Measurements from ENCODE around the gene RNF223. TPM values are rescaled to one million over a fixed set of nuclear protein-coding genes. Genes with fewer than 3 reads are reported as not detected.

RNF223 gene
- total RNA-seq, 1 donor from 2014 or later = 0.10 TPM

DNA sequence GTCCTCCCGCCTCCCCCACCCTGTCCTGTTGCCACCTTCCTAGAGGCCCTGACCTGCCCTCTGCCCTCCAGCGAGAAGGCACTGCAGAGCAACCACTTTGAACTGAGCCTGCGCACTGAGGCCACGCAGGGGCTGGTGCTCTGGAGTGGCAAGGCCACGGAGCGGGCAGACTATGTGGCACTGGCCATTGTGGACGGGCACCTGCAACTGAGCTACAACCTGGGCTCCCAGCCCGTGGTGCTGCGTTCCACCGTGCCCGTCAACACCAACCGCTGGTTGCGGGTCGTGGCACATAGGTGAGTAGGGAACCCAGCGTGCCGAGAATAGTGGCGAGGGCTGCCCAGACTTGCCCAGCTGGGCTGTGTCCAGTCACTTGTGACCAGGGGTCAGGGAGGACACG, 20.4 kb downstream of the RNF223 start:
- Mint-ChIP-seq H3K4me1 (ENCODE audit: low read depth) (no peaks in the 10 kb centered on the region), H3K36me3 (ENCODE audit: low read depth) (no peaks in the 10 kb centered on the region), H3K9me3 (no peaks in the 10 kb centered on the region), H3K27ac (no peak overlapping the region), H3K27me3 (ENCODE audit: insufficient read depth) (peaks cover 14% of the 10 kb centered on the region), H3K4me3 (no peak overlapping the region)
- intact Hi-C loops (cut with micrococcal nuclease) = no loop called here
- DNase-seq (ENCODE audit: low spot score) = no peak

DNA sequence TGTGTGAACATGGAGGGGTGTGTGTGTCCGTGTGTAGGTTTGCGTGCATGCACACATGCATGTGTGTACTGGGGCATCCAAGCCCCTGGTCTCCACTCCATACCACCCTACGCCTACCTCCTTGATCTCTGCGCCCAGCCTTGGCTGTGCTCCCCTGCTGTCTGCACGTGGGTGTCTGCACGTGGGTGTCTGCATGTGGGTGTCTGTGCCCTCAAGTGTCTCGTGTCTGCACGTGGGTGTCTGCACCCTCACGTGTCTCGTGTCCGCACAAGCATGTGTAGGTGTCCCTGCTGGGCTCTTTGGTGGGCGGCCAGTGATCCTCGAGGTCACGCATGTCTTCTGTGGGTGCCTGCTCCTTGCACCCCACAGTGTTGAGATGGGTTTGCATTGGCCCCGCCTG, 21.1 kb downstream of the RNF223 start:
- no peak for DNase-seq (ENCODE audit: low spot score)
- Mint-ChIP-seq H3K9me3 (no peaks in the 10 kb centered on the region), H3K27me3 (ENCODE audit: insufficient read depth) (peaks cover 9% of the 10 kb centered on the region), H3K4me1 (ENCODE audit: low read depth) (no peaks in the 10 kb centered on the region), H3K36me3 (ENCODE audit: low read depth) (no peaks in the 10 kb centered on the region), H3K27ac (no peak overlapping the region), H3K4me3 (no peak overlapping the region)
- intact Hi-C loops (cut with micrococcal nuclease) = no loop called here

DNA sequence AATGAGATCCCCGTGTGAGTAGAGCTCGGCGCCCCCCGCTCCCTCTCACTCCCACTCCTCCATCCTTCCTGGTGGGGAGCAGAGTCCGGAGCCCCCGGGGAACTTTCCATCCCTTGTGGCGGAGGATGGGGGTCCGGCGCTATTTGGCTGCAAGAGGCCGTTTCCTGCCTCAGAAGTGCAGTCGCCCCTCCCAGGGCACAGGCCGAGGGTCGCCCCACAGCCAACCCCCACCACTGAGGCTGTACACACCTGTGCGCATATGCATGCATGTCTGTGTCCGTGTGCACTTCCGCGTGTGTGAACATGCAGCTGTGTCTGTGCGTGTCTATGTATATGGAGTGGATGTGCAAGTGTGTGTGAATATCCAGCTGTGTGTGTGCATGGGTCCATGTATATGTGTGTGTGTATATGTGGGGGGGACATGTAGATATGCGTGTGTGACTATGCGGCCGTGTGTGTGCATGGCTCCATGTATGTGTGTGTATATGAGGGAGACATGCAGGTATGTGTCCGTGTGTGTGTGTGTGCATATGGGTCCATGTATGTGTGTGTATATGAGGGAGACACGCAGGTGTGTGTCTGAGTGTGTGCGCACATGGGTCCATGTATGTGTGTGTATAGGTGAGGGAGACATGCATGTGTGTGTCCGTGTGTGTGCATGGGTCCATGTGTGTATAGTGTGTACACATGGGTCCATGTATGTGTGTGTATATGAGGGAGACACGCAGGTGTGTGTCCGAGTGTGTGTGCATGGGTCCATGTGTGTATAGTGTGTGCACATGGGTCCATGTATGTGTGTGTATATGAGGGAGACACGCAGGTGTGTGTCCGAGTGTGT, 21.9 kb downstream of the RNF223 start:
- Mint-ChIP-seq H3K9me3 (no peaks in the 10 kb centered on the region), H3K4me1 (ENCODE audit: low read depth) (no peaks in the 10 kb centered on the region), H3K27me3 (ENCODE audit: insufficient read depth) (peaks cover 5% of the 10 kb centered on the region), H3K36me3 (ENCODE audit: low read depth) (no peaks in the 10 kb centered on the region), H3K27ac (no peak overlapping the region), H3K4me3 (no peak overlapping the region)
- no peak for DNase-seq (ENCODE audit: low spot score)
- intact Hi-C loops (cut with micrococcal nuclease) = no loop called here

DNA sequence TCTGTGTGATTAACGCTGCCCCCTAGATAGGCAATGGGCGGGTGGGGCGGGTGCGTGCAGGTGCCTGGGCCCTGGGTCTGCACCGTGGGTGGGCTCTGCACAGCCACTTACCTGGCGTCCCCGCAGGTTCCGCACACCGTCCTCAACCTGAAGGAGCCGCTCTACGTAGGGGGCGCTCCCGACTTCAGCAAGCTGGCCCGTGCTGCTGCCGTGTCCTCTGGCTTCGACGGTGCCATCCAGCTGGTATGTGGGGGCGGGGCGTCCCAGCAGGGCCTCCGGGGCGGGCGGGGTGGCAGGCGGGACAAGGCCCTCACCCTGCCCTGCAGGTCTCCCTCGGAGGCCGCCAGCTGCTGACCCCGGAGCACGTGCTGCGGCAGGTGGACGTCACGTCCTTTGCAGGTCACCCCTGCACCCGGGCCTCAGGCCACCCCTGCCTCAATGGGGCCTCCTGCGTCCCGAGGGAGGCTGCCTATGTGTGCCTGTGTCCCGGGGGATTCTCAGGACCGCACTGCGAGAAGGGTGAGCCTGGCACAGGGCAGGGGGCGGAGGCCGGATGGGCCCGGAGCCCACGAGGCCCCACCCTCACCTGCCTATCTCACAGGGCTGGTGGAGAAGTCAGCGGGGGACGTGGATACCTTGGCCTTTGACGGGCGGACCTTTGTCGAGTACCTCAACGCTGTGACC, 22.8 kb downstream of the RNF223 start:
- H3K36me3 Mint-ChIP-seq (ENCODE audit: low read depth) = no peaks in the 10 kb centered on the region
- H3K4me3 Mint-ChIP-seq = no peak overlapping the region
- H3K4me1 Mint-ChIP-seq (ENCODE audit: low read depth) = no peaks in the 10 kb centered on the region
- no peaks in the 10 kb centered on the region for H3K9me3 Mint-ChIP-seq
- DNase-seq (ENCODE audit: low spot score) = no peak
- H3K27ac Mint-ChIP-seq = no peak overlapping the region
- H3K27me3 Mint-ChIP-seq (ENCODE audit: insufficient read depth) = peaks cover 3% of the 10 kb centered on the region
- intact Hi-C loops (cut with micrococcal nuclease) = no loop called here

- Mint-ChIP-seq H3K9me3 (no peaks in the 10 kb centered on the region), H3K36me3 (ENCODE audit: low read depth) (no peaks in the 10 kb centered on the region), H3K4me3 (no peak overlapping the region), H3K27me3 (ENCODE audit: insufficient read depth) (no peaks in the 10 kb centered on the region), H3K27ac (no peak overlapping the region), H3K4me1 (ENCODE audit: low read depth) (no peaks in the 10 kb centered on the region)
- no peak for DNase-seq (ENCODE audit: low spot score)
- intact Hi-C loops (cut with micrococcal nuclease) = no loop called here
Observed at GRCh38 chr1:1050577-1051052, 23.5 kb downstream of the RNF223 start.

DNA sequence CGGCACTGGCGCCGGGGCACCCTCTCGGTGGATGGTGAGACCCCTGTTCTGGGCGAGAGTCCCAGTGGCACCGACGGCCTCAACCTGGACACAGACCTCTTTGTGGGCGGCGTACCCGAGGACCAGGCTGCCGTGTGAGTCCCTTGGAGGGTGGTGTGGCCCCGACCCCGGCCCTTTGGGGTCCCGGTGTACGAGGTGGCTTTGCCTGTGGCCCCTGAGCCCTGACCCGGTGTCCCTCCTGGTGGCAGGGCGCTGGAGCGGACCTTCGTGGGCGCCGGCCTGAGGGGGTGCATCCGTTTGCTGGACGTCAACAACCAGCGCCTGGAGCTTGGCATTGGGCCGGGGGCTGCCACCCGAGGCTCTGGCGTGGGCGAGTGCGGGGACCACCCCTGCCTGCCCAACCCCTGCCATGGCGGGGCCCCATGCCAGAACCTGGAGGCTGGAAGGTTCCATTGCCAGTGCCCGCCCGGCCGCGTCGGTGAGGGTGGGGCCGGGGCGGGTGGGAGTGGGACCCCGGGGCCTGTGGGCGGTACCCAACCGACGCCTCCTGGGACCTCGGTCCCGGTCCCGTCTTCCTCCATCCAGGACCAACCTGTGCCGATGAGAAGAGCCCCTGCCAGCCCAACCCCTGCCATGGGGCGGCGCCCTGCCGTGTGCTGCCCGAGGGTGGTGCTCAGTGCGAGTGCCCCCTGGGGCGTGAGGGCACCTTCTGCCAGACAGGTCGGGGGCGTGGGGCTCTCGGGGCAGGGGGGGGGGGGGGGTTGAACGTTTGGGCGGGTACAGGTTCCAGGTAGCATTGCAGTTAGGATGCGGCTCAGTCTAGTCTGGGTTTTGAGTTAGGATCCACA, 24.6 kb downstream of the RNF223 start:
- H3K27ac Mint-ChIP-seq = no peak overlapping the region
- intact Hi-C loops (cut with micrococcal nuclease) = no loop called here
- DNase-seq (ENCODE audit: low spot score) = no peak
- no peaks in the 10 kb centered on the region for H3K27me3 Mint-ChIP-seq (ENCODE audit: insufficient read depth)
- H3K36me3 Mint-ChIP-seq (ENCODE audit: low read depth) = no peaks in the 10 kb centered on the region
- no peaks in the 10 kb centered on the region for H3K9me3 Mint-ChIP-seq
- no peak overlapping the region for H3K4me3 Mint-ChIP-seq
- no peaks in the 10 kb centered on the region for H3K4me1 Mint-ChIP-seq (ENCODE audit: low read depth)

- intact Hi-C loops (cut with micrococcal nuclease) = no loop called here
- Mint-ChIP-seq H3K4me3 (no peak overlapping the region), H3K27me3 (ENCODE audit: insufficient read depth) (no peaks in the 10 kb centered on the region), H3K4me1 (ENCODE audit: low read depth) (no peaks in the 10 kb centered on the region), H3K36me3 (ENCODE audit: low read depth) (no peaks in the 10 kb centered on the region), H3K9me3 (no peaks in the 10 kb centered on the region), H3K27ac (no peak overlapping the region)
- DNase-seq (ENCODE audit: low spot score) = no peak
Observed at GRCh38 chr1:1048765-1049164, 25.3 kb downstream of the RNF223 start.

DNA sequence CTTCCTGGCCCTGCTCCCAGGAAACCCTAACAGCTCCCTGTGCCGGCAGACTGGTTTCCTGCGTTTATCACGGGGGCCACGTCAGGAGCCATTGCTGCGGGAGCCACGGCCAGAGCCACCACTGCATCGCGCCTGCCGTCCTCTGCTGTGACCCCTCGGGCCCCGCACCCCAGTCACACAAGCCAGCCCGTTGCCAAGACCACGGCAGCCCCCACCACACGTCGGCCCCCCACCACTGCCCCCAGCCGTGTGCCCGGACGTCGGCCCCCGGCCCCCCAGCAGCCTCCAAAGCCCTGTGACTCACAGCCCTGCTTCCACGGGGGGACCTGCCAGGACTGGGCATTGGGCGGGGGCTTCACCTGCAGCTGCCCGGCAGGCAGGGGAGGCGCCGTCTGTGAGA, 26.1 kb downstream of the RNF223 start:
- Mint-ChIP-seq H3K27me3 (ENCODE audit: insufficient read depth) (no peaks in the 10 kb centered on the region), H3K27ac (no peak overlapping the region), H3K9me3 (no peaks in the 10 kb centered on the region), H3K36me3 (ENCODE audit: low read depth) (peaks cover 3% of the 10 kb centered on the region), H3K4me1 (ENCODE audit: low read depth) (no peaks in the 10 kb centered on the region), H3K4me3 (no peak overlapping the region)
- intact Hi-C loops (cut with micrococcal nuclease) = no loop called here
- DNase-seq (ENCODE audit: low spot score) = no peak

- Mint-ChIP-seq H3K27ac (no peak overlapping the region), H3K27me3 (ENCODE audit: insufficient read depth) (no peaks in the 10 kb centered on the region), H3K9me3 (no peaks in the 10 kb centered on the region), H3K4me3 (no peak overlapping the region), H3K4me1 (ENCODE audit: low read depth) (no peaks in the 10 kb centered on the region), H3K36me3 (ENCODE audit: low read depth) (peaks cover 3% of the 10 kb centered on the region)
- no peak for DNase-seq (ENCODE audit: low spot score)
- intact Hi-C loops (cut with micrococcal nuclease) = no loop called here
Observed at GRCh38 chr1:1047407-1047806, 26.7 kb downstream of the RNF223 start.

DNA sequence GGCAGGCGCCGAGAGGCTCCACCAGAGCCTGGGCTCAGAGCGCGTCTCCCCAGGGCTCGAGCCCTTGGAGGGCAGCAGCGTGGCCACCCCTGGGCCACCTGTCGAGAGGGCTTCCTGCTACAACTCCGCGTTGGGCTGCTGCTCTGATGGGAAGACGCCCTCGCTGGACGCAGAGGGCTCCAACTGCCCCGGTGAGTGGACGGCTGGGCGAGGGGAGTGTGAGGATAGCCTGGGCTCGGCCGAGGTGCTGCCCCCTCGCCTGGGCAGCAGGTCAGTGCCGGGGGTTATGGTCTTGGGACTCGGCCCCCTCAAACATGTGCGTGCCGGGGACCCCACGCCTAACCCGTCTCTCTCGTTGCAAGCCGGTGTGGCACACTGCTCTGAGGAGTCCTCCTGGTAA, 27.3 kb downstream of the RNF223 start:
- H3K4me3 Mint-ChIP-seq = no peak overlapping the region
- intact Hi-C loops (cut with micrococcal nuclease) = no loop called here
- no peaks in the 10 kb centered on the region for H3K27me3 Mint-ChIP-seq (ENCODE audit: insufficient read depth)
- H3K27ac Mint-ChIP-seq = no peak overlapping the region
- H3K36me3 Mint-ChIP-seq (ENCODE audit: low read depth) = peaks cover 3% of the 10 kb centered on the region
- no peak for DNase-seq (ENCODE audit: low spot score)
- no peaks in the 10 kb centered on the region for H3K9me3 Mint-ChIP-seq
- H3K4me1 Mint-ChIP-seq (ENCODE audit: low read depth) = no peaks in the 10 kb centered on the region

- Mint-ChIP-seq H3K27ac (no peak overlapping the region), H3K4me3 (no peak overlapping the region), H3K4me1 (ENCODE audit: low read depth) (no peaks in the 10 kb centered on the region), H3K27me3 (ENCODE audit: insufficient read depth) (no peaks in the 10 kb centered on the region), H3K9me3 (no peaks in the 10 kb centered on the region), H3K36me3 (ENCODE audit: low read depth) (peaks cover 3% of the 10 kb centered on the region)
- DNase-seq (ENCODE audit: low spot score) = no peak
- intact Hi-C loops (cut with micrococcal nuclease) = no loop called here
Observed at GRCh38 chr1:1046243-1046642, 27.9 kb downstream of the RNF223 start.

DNA sequence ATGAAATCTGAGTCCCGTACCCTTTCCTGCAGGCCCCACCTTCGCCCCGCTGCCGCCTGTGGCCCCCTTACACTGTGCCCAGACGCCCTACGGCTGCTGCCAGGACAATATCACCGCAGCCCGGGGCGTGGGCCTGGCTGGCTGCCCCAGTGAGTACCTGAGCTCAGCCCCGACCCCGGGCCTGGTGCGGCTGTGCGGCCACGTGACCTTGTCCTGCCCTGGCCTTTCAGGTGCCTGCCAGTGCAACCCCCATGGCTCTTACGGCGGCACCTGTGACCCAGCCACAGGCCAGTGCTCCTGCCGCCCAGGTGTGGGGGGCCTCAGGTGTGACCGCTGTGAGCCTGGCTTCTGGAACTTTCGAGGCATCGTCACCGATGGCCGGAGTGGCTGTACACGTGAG, 29.0 kb downstream of the RNF223 start:
- H3K4me1 Mint-ChIP-seq (ENCODE audit: low read depth) = no peaks in the 10 kb centered on the region
- H3K27me3 Mint-ChIP-seq (ENCODE audit: insufficient read depth) = no peaks in the 10 kb centered on the region
- H3K27ac Mint-ChIP-seq = no peak overlapping the region
- peaks cover 3% of the 10 kb centered on the region for H3K36me3 Mint-ChIP-seq (ENCODE audit: low read depth)
- no peak overlapping the region for H3K4me3 Mint-ChIP-seq
- DNase-seq (ENCODE audit: low spot score) = no peak
- intact Hi-C loops (cut with micrococcal nuclease) = no loop called here
- no peaks in the 10 kb centered on the region for H3K9me3 Mint-ChIP-seq

Data from activated T-helper 1 cell treated with anti-CD3 and anti-CD28 coated beads, Interleukin-12 subunit alpha, Interleukin-12 subunit beta, Interleukin-2, Interleukin-4 antibody, amounts not matched to agents 30 ng/mL and 10 ng/mL and 1 ng/mL, durations not matched to agents 14 hours and 24 hours and 36 hours (primary cell).